NT2/D1 (cell line): Measurements from ENCODE around the gene ANKRD22.

Experiments used
- SUZ12 ChIP-seq: IDR thresholded peaks from 2 replicates; pipeline ENCODE4 v1.6.1; 2011; ENCODE audit not compliant: insufficient read length, insufficient read depth; ENCODE audit errors: extremely low read depth
- YY1 ChIP-seq: IDR thresholded peaks from 2 replicates; pipeline ENCODE4 v1.6.1; 2011; ENCODE audit not compliant: insufficient read length, insufficient read depth
- ZNF274 ChIP-seq: IDR thresholded peaks from 2 replicates; pipeline ENCODE4 v1.6.1; 2011; ENCODE audit warnings: mild to moderate bottlenecking, low read depth, low read length

- TF ChIP-seq ZNF274 (no peak), SUZ12 (no peak), YY1 (no peak)
Measured at GRCh38 chr10:88833723-88834122, 17.9 kb downstream of the ANKRD22 start.
